Stimulated activated CD8-positive, alpha-beta memory T cell treated with anti-CD3 and anti-CD28 coated beads, Interleukin-15, amount 100 ng/mL, for 1 hour (primary cell): Measurements from ENCODE around the gene C10orf120.

Experiments used
- DNase-seq: peaks from one replicate; pipeline ENCODE4 v3.0.0-alpha.2; 2020; ENCODE audit warnings: low read depth

C10orf120 gene

GRCh38 chr10:122699796-122700455 is at the start of gene C10orf120:
Gene C10orf120, minus strand, starts transcription at chr10:122699846. Its CDS starts 56 bp downstream, at chr10:122699790.
- no peak for DNase-seq

GRCh38 chr10:122748496-122748895 is 48.9 kb upstream of the C10orf120 start:
- DNase-seq, result no peak

- no peak for DNase-seq
Observed at GRCh38 chr10:122746408-122746807, 46.8 kb upstream of the C10orf120 start.

GRCh38 chr10:122744257-122744656 is 44.6 kb upstream of the C10orf120 start:
- DNase-seq, result no peak

GRCh38 chr10:122740640-122741039 is 41.0 kb upstream of the C10orf120 start:
- no peak for DNase-seq

- DNase-seq, result no peak
Observed at GRCh38 chr10:122738031-122738430, 38.4 kb upstream of the C10orf120 start.

GRCh38 chr10:122733931-122734665 is 34.5 kb upstream of the C10orf120 start:
- DNase-seq, result no peak

- no peak for DNase-seq
Observed at GRCh38 chr10:122733443-122733842, 33.8 kb upstream of the C10orf120 start.

GRCh38 chr10:122730238-122730637 is 30.6 kb upstream of the C10orf120 start:
- DNase-seq, result no peak

- DNase-seq, result no peak
Observed at GRCh38 chr10:122729126-122729525, 29.5 kb upstream of the C10orf120 start.

GRCh38 chr10:122727426-122727825 is 27.8 kb upstream of the C10orf120 start:
- no peak for DNase-seq

GRCh38 chr10:122725768-122726167 is 26.1 kb upstream of the C10orf120 start:
- DNase-seq, result no peak

GRCh38 chr10:122725006-122725405 is 25.4 kb upstream of the C10orf120 start:
- DNase-seq, result no peak

- DNase-seq, result no peak
Observed at GRCh38 chr10:122721111-122721510, 21.5 kb upstream of the C10orf120 start.

GRCh38 chr10:122716025-122716424 is 16.4 kb upstream of the C10orf120 start:
- no peak for DNase-seq

GRCh38 chr10:122715576-122715975 is 15.9 kb upstream of the C10orf120 start:
- no peak for DNase-seq

- DNase-seq, result no peak
Observed at GRCh38 chr10:122713091-122713885, 13.6 kb upstream of the C10orf120 start.

- DNase-seq, result no peak
Observed at GRCh38 chr10:122710576-122710975, 10.9 kb upstream of the C10orf120 start.

GRCh38 chr10:122709971-122710370 is 10.3 kb upstream of the C10orf120 start:
- no peak for DNase-seq

- no peak for DNase-seq
Observed at GRCh38 chr10:122707535-122707934, 7.9 kb upstream of the C10orf120 start.

- DNase-seq, result no peak
Observed at GRCh38 chr10:122706947-122707346, 7.3 kb upstream of the C10orf120 start.

- no peak for DNase-seq
Observed at GRCh38 chr10:122706467-122706866, 6.8 kb upstream of the C10orf120 start.
